ENCODE results near the gene TMEM233.
A peak's percentile ranks its signal among the peaks of the same experiment; 100 is the strongest.

The TMEM233 gene

DNA sequence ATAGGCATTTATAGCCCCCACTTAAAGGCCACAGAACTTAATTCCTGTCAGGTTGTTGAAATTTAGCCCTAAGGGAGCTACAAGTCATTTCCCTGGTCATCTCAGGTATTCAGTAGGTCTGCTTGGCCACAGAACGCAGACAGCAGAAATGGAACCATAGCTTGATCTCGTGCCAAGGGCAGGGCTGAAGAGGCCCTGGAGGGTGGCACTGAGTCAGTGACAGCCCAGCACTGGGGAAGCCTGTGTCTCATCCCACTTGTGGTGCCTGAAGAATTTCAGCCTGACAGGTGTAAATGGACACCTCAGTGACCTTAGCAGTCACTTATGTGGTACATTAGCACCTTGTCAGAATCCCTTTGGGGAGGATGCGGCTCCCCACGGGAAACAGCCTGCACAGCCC is 81.0 kb downstream of the TMEM233 start:
- Mint-ChIP-seq H3K9me3 (no peaks in the 10 kb centered on the region), H3K27ac (no peak overlapping the region), H3K4me1 (ENCODE audit: low read depth) (peaks cover 45% of the 10 kb centered on the region), H3K36me3 (ENCODE audit: low read depth) (peaks cover 79% of the 10 kb centered on the region), H3K27me3 (ENCODE audit: low read depth) (no peaks in the 10 kb centered on the region), H3K4me3 (no peak overlapping the region)

DNA sequence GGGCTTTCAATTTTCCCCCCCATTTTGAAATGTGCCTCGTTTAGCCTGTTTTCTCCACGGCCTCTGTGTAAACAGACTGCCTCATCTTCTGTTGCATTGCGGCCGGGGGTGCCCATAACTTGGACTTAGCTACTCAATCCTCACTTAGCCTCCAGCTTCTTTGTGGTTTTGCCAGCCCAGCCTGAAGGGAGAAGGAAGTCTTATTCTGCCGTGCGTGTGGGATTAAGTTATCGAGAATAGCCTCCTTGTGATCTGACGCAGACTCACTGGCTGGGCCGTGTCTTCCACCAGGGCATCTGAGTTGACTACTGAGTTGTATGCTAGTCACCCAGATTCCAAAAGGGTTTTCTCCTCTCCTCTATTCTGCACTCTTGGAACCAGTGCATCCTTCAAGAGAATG is 82.4 kb downstream of the TMEM233 start:
- no peak overlapping the region for H3K27ac Mint-ChIP-seq
- no peak overlapping the region for H3K4me3 Mint-ChIP-seq
- H3K9me3 Mint-ChIP-seq: no peaks in the 10 kb centered on the region
- peaks cover 36% of the 10 kb centered on the region for H3K4me1 Mint-ChIP-seq (ENCODE audit: low read depth)
- peaks cover 79% of the 10 kb centered on the region for H3K36me3 Mint-ChIP-seq (ENCODE audit: low read depth)
- no peaks in the 10 kb centered on the region for H3K27me3 Mint-ChIP-seq (ENCODE audit: low read depth)

DNA sequence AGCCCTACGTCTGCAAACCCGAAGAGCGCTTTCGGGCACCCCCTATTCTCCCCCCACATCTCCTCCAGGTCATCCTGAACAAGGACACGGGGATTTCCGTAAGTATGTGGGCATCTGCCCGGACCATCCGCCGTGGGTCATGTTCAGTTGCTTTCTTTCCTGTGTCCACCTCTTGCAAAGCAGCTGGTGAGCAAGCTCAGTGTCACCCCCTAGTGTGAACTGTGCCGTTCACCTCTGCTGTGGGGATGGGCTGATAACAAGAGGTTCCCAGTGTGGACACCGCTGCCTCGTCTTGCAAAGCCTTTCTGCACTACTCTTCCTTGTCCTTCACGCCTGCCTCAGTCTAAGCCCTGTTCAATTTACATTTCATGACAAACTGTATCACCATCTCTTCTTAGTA is 83.0 kb downstream of the TMEM233 start:
- no peaks in the 10 kb centered on the region for H3K9me3 Mint-ChIP-seq
- H3K4me3 Mint-ChIP-seq: no peak overlapping the region
- peaks cover 30% of the 10 kb centered on the region for H3K4me1 Mint-ChIP-seq (ENCODE audit: low read depth)
- no peak overlapping the region for H3K27ac Mint-ChIP-seq
- H3K27me3 Mint-ChIP-seq (ENCODE audit: low read depth): no peaks in the 10 kb centered on the region
- peaks cover 73% of the 10 kb centered on the region for H3K36me3 Mint-ChIP-seq (ENCODE audit: low read depth)

DNA sequence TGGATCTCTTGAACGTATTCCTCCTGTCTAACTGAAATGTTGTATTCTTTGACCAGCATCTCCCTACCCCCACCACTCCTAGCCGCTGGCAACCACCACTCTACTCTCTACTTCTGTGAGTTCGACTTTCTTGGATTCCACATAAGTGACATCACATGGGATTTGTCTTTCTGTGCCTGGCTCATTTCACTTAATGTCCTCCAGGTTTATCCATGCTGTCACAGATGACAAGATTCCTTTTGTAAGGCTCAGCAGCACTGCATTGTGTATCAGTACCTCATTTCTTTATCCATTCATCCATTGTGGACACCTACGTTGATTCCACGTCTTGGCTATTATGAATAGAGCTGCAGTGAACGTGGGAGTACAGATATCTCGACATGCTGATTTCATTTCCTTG is 84.9 kb downstream of the TMEM233 start:
- no peak overlapping the region for H3K4me3 Mint-ChIP-seq
- H3K9me3 Mint-ChIP-seq: no peaks in the 10 kb centered on the region
- no peaks in the 10 kb centered on the region for H3K27me3 Mint-ChIP-seq (ENCODE audit: low read depth)
- peaks cover 58% of the 10 kb centered on the region for H3K36me3 Mint-ChIP-seq (ENCODE audit: low read depth)
- H3K27ac Mint-ChIP-seq: no peak overlapping the region
- H3K4me1 Mint-ChIP-seq (ENCODE audit: low read depth): peaks cover 29% of the 10 kb centered on the region

DNA sequence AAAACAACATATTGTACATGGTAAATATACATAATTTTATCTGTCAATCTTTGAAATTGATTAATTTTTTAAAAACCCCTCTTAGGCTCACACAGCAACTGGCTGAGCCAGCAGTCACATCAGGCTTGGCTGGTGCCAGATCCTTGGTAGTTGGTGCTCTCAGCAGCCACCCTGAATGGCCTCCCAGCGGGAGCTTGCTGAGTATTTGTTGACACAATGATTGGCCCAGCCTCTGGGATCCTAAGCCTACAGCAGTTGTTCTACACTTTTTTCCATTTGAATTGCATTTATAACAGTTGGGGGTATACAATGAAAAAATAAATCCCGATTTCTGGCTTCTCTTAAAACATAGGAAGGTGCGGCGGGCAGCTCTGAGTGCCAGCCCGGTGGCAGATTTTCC is 85.5 kb downstream of the TMEM233 start:
- Mint-ChIP-seq H3K36me3 (ENCODE audit: low read depth) (peaks cover 52% of the 10 kb centered on the region), H3K4me3 (no peak overlapping the region), H3K27ac (no peak overlapping the region), H3K4me1 (ENCODE audit: low read depth) (peaks cover 22% of the 10 kb centered on the region), H3K27me3 (ENCODE audit: low read depth) (no peaks in the 10 kb centered on the region), H3K9me3 (no peaks in the 10 kb centered on the region)

DNA sequence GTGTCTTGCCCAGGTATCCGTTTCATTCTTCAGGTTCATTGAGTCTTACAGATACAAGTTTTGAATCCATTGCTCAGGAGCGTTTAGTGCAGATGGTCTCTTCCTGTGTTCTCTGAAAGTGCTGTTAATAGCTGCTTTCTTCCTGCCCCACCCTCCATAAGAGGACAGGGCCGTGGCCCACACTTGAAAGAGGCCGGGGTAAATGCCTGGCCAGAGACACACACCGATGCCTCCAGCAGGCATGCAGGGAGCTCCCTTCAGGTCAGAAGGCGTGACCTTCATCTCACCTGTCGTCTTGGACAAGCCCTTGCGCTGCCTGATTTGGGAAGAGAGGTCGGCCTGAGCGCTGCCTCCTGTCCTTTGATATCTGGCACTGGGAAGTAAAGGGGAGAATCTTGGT is 85.9 kb downstream of the TMEM233 start:
- H3K27me3 Mint-ChIP-seq (ENCODE audit: low read depth): no peaks in the 10 kb centered on the region
- no peaks in the 10 kb centered on the region for H3K9me3 Mint-ChIP-seq
- H3K4me3 Mint-ChIP-seq: no peak overlapping the region
- peaks cover 19% of the 10 kb centered on the region for H3K4me1 Mint-ChIP-seq (ENCODE audit: low read depth)
- H3K27ac Mint-ChIP-seq: no peak overlapping the region
- H3K36me3 Mint-ChIP-seq (ENCODE audit: low read depth): peaks cover 48% of the 10 kb centered on the region

DNA sequence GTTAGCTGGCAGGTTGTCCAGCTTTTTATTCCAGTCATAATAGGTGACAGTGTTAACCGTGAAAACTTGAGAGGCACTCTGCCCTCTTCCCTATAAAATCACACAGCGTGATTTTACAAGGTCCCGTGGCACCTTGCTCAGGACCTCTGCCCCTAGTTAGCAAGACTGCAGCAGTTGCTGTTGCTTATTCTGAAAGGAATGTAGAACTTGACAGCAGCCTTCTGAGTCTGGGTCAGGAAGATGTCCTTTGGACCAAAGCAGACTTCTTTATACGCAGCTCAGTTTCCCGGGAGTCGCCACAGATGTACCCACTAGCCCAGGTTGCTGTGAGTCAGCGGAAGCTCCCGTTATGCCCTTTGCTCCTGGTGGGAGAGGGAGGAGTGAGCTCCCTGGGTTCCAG is 87.5 kb downstream of the TMEM233 start:
- H3K36me3 Mint-ChIP-seq (ENCODE audit: low read depth): peaks cover 37% of the 10 kb centered on the region
- no peaks in the 10 kb centered on the region for H3K9me3 Mint-ChIP-seq
- H3K4me3 Mint-ChIP-seq: no peak overlapping the region
- H3K27me3 Mint-ChIP-seq (ENCODE audit: low read depth): no peaks in the 10 kb centered on the region
- H3K27ac Mint-ChIP-seq: no peak overlapping the region
- peaks cover 19% of the 10 kb centered on the region for H3K4me1 Mint-ChIP-seq (ENCODE audit: low read depth)

DNA sequence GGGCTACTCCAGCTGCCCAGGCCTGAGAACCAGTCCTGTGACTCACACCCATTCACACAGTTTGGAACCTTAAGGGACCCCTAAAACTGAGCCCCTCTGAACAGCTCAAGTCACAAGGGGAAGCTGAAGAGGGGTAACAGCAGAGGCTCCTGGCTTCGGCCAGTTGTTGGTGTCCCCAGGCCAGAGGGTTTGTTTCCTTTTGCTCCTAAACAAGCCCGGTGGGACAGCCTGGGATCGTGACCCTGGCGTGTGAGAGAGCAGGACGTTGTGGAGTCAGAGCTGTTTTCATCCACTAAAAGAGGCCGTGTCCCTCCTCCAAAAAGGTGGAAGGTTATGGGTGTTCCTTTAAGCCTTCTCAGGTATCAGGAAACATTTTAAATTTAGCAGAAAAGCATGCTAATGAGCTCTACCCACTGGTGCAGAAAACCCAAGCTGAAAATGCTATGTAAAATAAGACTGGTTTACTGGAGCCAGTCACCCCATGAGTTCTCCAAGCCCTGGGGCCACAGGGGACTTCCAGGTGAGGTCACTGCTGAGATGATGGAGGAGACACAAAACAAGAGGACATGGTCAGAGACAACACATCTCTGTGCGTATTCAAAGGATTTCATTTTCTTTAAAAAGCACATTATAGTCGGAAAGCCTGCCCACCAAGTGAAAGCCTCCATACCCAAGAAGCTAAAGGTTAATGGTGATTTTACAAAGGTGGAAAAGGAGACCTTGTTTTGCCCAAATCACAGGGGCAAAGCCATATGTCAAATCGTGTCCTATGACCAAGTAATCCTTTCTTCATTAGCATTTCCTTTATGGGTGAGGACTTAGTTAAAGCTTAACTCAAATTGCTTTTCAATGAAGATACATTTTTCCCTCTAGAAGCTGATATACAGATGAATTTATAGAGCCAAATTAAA is 88.4 kb downstream of the TMEM233 start:
- Mint-ChIP-seq H3K27ac (peak overlapping the region; percentile 70), H3K4me3 (no peak overlapping the region), H3K9me3 (no peaks in the 10 kb centered on the region), H3K4me1 (ENCODE audit: low read depth) (peaks cover 20% of the 10 kb centered on the region), H3K36me3 (ENCODE audit: low read depth) (peaks cover 36% of the 10 kb centered on the region), H3K27me3 (ENCODE audit: low read depth) (no peaks in the 10 kb centered on the region)

DNA sequence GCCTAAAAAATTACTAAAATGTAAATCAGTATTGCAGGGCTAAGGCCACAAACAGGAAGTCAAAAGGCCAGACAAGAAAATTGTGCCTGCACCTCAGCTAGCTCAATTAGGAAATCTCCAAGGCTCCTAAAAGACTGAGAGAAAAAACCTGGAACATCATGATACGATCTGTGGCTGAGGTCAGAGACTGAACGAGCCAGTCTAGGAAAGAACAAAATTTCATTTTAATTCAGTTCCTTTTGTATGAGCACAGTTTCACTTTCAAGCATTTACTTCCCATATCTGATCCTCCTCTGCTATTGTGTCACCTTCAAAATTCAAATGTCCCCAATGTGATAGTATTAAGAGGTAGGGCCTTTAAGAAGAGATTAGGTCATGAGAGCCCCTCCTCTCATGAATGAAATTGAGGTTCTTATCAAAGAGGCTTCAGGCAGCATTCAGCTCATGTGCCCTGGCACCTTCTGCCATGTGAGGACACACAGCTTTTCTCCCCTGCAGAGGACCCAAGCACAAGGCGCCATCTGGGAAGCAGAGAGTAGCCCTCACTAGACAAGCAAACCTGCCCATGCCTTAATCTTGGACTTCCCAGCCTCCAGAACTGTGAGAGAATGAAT is 89.2 kb downstream of the TMEM233 start:
- Mint-ChIP-seq H3K9me3 (no peaks in the 10 kb centered on the region), H3K4me1 (ENCODE audit: low read depth) (peaks cover 20% of the 10 kb centered on the region), H3K4me3 (peak overlapping the region; percentile 5), H3K36me3 (ENCODE audit: low read depth) (peaks cover 36% of the 10 kb centered on the region), H3K27ac (peak overlapping the region; percentile 70), H3K27me3 (ENCODE audit: low read depth) (no peaks in the 10 kb centered on the region)

DNA sequence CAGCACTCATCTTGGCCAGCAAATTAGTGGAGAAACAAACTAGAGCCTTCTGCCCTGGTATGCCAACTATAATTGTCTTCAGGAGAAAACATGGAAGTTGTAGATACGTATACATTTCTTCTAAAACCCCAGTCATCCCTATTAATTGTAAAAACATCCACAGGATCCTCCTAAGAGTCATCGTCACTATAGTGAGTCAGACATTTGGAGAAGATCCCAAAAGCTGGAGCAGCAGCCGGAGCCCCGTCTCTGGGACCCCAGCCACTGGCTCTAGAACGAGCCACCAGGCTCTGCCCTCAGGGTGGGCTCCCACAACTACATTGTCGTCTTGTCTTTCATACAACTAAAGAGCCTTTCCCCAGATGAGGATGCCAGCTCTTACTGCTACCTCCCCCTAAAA is 89.8 kb downstream of the TMEM233 start:
- Mint-ChIP-seq H3K4me3 (no peak overlapping the region), H3K4me1 (ENCODE audit: low read depth) (peaks cover 20% of the 10 kb centered on the region), H3K27ac (no peak overlapping the region), H3K27me3 (ENCODE audit: low read depth) (no peaks in the 10 kb centered on the region), H3K36me3 (ENCODE audit: low read depth) (peaks cover 33% of the 10 kb centered on the region), H3K9me3 (no peaks in the 10 kb centered on the region)

DNA sequence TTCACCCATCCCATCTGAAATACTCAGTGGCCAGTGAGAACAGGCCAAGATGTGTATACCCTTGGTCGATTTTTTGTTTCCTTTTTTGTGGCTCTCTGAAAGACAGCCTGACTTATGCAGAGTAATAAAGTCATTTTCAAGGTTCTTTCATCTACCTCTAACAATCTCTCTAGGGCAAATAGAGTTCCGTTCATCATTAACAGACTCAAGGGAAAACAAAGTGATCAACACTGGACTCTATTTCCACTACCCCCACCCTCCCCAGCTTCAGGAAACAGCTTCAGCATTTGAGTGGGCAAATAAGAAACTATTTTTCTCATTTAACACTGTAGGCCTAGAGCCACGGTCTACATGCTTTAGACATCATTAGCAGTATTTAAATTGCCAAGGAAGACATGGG is 90.2 kb downstream of the TMEM233 start:
- Mint-ChIP-seq H3K27me3 (ENCODE audit: low read depth) (no peaks in the 10 kb centered on the region), H3K27ac (no peak overlapping the region), H3K4me3 (no peak overlapping the region), H3K36me3 (ENCODE audit: low read depth) (peaks cover 32% of the 10 kb centered on the region), H3K4me1 (ENCODE audit: low read depth) (peaks cover 20% of the 10 kb centered on the region), H3K9me3 (no peaks in the 10 kb centered on the region)

DNA sequence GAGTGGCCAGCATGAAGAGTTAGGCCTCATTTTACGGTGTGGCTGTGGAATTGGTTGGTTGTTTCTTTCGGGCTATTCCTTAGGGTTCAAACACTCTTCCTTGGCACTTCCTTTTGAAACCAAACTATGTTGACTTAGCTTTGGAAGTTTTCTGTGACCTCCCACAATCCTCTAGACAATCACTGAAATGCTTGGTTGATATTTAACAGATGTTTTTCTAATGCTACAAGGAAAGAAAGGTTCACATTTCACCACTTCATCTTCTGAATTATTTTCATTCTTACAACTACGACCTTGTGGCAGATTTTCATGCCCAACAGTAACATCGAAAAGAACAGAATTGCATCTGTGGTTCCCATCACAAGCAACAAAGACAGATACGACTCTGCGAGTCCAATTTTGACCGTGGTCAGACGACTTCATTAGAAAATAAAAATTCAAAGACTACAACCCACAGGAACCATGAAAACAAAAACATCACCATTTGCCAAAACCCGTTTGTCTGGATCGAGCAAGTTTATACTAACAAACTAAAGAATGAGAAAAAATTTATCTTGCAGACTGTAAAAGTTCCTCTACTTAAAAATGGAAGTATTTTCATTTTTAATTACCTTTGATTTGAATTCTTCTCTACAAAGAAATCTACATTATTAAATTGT is 91.3 kb downstream of the TMEM233 start:
- Mint-ChIP-seq H3K4me3 (no peak overlapping the region), H3K27ac (no peak overlapping the region), H3K4me1 (ENCODE audit: low read depth) (peaks cover 17% of the 10 kb centered on the region), H3K27me3 (ENCODE audit: low read depth) (no peaks in the 10 kb centered on the region), H3K9me3 (no peaks in the 10 kb centered on the region), H3K36me3 (ENCODE audit: low read depth) (peaks cover 24% of the 10 kb centered on the region)

DNA sequence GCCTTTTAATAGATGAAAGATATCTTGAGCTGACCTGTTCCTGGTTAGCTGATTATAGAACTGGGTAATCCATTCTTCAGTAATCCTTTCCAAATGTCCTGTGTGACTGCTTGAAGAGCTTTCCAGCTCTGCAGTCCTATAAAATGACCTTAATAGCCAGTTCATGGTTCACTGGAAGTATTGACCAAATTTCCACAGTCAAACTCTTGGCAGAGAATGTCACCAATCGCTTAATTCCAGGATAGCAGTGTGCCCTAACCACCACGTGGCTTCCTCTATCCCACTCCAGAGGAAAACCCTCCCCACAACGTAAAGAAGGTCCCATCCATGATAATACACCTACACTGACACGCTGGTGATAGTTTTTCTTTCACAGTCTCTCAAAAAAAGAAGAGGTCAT is 91.8 kb downstream of the TMEM233 start:
- H3K4me1 Mint-ChIP-seq (ENCODE audit: low read depth): peaks cover 14% of the 10 kb centered on the region
- H3K4me3 Mint-ChIP-seq: no peak overlapping the region
- no peaks in the 10 kb centered on the region for H3K9me3 Mint-ChIP-seq
- no peaks in the 10 kb centered on the region for H3K27me3 Mint-ChIP-seq (ENCODE audit: low read depth)
- no peak overlapping the region for H3K27ac Mint-ChIP-seq
- H3K36me3 Mint-ChIP-seq (ENCODE audit: low read depth): peaks cover 19% of the 10 kb centered on the region

DNA sequence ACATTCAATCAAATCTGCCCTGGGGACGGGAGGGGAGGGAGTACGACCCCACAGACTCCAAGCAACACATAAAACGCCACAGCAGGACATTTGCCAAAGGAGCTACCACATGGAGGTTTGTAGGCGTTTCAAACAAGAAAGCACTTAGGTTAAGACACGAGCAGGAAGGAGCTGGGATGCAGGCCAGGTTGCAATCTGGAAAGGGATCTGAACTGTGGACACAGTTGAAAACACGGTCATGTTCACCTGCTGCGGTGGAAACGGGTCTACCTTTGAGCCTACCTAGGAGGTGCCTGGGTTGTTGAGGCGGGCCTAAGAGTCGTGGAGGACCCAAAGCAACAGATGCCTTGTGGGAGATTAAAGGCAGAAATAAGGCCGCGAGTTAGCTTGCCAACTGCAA is 92.8 kb downstream of the TMEM233 start:
- Mint-ChIP-seq H3K4me1 (ENCODE audit: low read depth) (peaks cover 14% of the 10 kb centered on the region), H3K4me3 (no peak overlapping the region), H3K27ac (no peak overlapping the region), H3K9me3 (no peaks in the 10 kb centered on the region), H3K36me3 (ENCODE audit: low read depth) (peaks cover 18% of the 10 kb centered on the region), H3K27me3 (ENCODE audit: low read depth) (no peaks in the 10 kb centered on the region)

DNA sequence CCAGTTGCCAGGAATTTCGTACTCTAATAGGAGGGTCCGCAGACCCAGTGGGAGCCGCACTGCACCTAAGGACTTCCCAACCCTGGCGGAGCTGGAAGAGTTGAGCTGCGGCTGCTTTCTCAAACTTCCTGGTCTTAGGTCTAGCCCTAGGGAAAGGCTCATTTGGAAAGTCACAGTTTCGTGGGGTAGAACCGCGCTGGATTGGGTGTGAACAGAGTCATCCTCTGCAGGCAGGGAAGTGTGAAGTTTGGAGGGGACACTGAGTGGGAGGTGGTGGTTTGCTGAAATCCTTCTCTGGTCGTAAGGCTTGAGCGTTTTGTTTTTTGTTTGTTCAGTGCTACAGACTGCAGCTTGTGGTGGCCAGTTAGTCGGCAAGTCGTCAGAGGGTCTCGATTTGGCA is 93.2 kb downstream of the TMEM233 start:
- H3K27ac Mint-ChIP-seq: no peak overlapping the region
- peaks cover 14% of the 10 kb centered on the region for H3K4me1 Mint-ChIP-seq (ENCODE audit: low read depth)
- H3K9me3 Mint-ChIP-seq: no peaks in the 10 kb centered on the region
- H3K27me3 Mint-ChIP-seq (ENCODE audit: low read depth): no peaks in the 10 kb centered on the region
- peaks cover 18% of the 10 kb centered on the region for H3K36me3 Mint-ChIP-seq (ENCODE audit: low read depth)
- no peak overlapping the region for H3K4me3 Mint-ChIP-seq

Measured in T-helper 1 cell treated with Interleukin-12 subunit alpha and Interleukin-12 subunit beta and Interleukin-4 antibody, amounts not matched to agents 30 μg/mL and 1 μg/mL, for 36 hours (primary cell).